ENCODE results near the gene OSBPL9.
"Not testable (repeated sequence)": the region's sequence is repeated elsewhere in the genome, so short reads cannot be mapped to it uniquely, and the experiment has no call there.

OSBPL9 gene

GRCh38 chr1:51639694-51640093, 22.8 kb downstream of the OSBPL9 start:
- DNase-seq, result no peak

GRCh38 chr1:51641096-51641495, 24.2 kb downstream of the OSBPL9 start:
- no peak for DNase-seq

GRCh38 chr1:51642739-51643142, 25.8 kb downstream of the OSBPL9 start:
- no peak for DNase-seq

GRCh38 chr1:51643362-51643761, 26.5 kb downstream of the OSBPL9 start:
- no peak for DNase-seq

DNA sequence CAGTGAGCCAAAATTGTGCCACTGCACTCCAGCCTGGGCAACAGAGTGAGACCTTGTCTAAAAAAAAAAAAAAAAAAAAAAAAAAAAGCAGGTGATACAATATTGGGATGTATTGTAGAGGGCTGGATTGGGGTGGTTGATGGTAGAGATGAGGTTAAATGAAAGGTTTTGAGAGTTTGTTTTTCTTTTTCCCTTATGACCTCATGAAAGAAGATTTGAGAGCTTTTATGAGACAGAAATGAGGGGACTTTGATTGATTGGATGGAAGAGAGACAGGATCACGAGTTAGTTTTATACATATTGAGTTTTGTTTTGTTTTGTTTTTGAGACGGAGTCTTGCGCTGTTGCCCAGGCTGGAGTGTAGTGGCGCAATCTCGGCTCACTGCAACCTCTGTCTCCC, 27.1 kb downstream of the OSBPL9 start:
- no peak for DNase-seq

- DNase-seq, result no peak
Measured at GRCh38 chr1:51644533-51645197, 27.8 kb downstream of the OSBPL9 start.

- not testable (repeated sequence) for DNase-seq
Measured at GRCh38 chr1:51646592-51646991, 29.7 kb downstream of the OSBPL9 start.

GRCh38 chr1:51648180-51649109, 31.6 kb downstream of the OSBPL9 start:
- DNase-seq, result no peak

DNA sequence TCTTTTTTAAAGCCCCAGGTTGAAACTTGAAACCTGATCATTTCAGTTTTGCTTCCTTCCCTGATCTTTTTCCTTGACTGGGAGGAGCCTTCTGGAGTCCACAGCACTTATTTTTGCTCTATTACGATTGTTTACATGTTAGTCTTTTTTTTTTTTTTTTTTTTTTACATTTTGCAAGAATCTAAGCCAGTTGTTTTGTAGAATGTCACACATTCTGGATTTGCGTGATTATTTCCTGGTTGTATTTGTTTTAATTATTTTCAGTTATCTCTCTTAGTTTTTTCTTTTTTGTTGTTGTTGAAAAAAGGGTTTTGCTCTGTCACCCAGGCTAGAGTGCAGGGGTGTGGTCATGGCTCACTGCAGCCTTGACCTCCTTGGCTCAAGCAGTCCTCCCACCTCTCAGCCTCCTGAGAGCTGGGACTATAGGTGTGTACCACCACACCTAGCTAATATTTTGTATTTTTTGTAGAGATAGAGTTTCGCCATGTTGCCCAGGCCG, 32.8 kb downstream of the OSBPL9 start:
- DNase-seq, result no peak

DNA sequence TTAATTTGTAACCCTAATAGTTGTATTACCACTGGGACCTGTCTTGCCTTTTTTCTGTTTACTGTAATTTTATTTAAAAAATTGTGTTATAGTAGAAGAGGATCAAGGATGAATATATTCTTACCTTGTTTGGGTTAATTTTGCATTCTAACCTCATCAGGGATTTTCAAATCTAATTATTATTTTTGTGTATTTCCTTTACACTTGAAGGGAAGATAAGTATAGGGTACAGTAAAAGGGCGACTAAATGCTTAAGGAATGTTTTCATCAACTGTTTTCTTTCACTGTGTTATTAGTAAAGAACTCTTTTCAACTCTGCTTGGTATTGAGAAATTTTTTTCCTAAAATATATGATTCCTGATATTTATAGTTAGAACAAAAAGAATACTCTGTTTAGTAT, 33.3 kb downstream of the OSBPL9 start:
- no peak for DNase-seq

DNA sequence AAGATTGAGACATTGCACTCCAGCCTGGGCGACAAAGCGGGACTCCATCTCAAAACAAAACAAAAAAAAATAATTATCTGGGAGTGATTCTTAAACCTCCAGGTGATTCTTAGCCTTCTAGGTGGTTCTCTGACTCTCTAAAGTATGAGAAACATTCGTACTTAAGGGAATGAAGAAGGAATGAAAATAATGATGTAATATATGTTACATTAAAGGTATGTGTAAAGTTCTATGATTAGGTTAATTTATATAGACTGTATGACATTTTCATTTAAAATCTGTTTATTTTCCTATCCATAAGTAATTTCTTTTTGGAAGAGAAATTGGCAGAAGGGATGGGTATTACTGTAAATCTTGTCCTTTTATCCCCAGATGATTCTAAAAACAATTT, 34.7 kb downstream of the OSBPL9 start:
- DNase-seq, result no peak

GRCh38 chr1:51652599-51652998, 35.7 kb downstream of the OSBPL9 start:
- no peak for DNase-seq

DNA sequence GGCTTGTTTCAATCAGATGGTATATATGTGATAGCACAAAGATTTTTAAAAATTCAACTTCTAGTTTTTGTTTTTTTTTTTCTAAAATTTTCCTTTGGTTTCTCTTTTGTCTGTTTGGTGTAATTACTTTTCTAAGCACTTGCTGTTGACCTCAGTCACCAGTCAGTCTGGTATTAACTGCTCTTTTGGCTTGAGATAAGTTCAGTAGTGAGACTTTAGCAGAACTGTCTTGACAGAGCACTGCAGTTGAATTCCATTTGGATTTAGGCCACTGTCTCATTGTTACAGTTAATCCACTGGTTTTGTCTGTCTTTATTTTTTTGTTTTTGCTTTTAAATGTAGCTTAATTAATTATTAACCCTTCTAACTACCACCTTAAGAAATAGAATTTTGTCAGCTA, 36.2 kb downstream of the OSBPL9 start:
- no peak for DNase-seq

DNA sequence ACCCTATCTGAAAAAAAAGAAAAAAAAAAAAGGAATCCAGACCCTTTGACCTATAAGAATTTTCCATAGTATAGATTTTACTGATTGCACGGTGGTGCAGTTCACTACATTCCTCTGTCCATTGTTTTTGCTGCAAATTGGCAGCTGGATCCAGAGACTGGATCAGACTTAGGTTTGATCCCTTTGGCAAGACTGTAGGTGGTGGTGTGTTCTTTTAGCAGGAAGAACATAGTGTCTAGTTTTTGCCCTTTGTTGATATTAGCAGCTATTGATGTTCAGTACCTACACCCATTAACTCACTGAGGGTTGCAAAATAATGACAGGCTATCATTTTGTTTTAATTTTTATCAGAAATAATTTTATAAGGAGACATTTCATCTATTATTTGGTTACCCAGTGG, 37.1 kb downstream of the OSBPL9 start:
- DNase-seq, result no peak

- no peak for DNase-seq
Measured at GRCh38 chr1:51656374-51656773, 39.5 kb downstream of the OSBPL9 start.

DNA sequence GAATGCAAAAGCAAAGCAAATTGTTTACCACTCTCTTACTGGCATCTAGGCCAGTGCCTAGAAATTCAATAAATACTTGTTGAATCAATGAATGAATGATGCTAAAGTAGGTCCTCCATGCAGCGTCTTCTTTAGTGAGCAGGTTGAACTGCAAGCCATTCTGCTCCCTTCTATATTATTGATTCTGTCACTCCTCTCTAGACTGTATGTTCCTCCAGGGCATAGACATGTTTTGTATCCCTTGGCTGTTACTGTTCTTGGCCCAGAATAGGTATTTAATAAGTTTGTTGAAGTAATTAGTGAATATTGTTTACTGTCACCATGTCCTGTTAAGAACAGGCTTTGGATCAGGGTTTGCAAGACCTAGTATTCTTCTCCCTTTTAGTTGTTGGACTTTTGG, 43.7 kb downstream of the OSBPL9 start:
- no peak for DNase-seq

DNA sequence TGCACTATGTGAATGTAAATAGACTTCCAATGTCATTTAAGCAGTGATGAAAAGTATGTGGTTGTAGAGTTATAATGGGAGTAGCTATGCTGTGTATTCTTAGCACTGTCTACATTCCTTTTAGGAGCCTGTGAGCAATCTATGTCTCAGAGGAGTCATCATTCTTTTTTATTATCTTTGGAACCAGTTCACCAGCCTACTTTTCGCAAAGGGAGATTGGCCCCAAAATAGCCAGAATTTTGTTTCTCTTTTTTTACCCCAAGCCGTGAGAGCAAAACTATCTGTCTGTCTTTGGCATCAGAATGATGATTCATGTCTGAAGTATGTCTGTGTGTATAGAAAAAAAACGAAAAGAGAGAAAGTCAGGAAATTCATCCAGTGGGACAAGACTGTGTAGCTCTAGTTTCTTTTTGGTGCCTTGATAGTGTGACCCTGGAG, 44.2 kb downstream of the OSBPL9 start:
- no peak for DNase-seq

- DNase-seq, result no peak
Measured at GRCh38 chr1:51663105-51663504, 46.2 kb downstream of the OSBPL9 start.

GRCh38 chr1:51663721-51664120, 46.8 kb downstream of the OSBPL9 start:
- no peak for DNase-seq

- no peak for DNase-seq
Measured at GRCh38 chr1:51664421-51665240, 47.7 kb downstream of the OSBPL9 start.

GRCh38 chr1:51666478-51666877, 49.6 kb downstream of the OSBPL9 start:
- no peak for DNase-seq

- DNase-seq, result no peak
Measured at GRCh38 chr1:51667561-51667960, 50.7 kb downstream of the OSBPL9 start.

DNA sequence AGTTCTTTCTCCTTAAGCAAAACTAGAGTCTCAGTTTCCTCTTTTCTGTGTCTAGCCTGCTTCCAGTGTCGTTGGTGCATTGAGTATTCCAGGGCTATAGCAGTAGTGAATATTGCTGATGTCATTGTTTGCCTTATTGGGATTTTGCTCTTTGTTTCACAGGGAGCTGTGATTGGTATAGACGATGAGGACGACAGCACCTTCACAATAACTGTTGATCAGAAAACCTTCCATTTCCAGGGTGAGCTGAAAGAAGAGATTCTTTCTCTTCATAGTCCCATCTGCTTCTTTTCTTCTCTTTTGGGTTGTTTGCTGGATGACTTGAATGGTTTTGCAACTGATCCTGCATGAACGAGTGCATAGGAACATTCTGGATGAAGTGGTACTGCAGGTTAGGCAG, 52.4 kb downstream of the OSBPL9 start:
- no peak for DNase-seq

Measured in COR-L47 (cell line).